HG02798 (cell line): ENCODE data around the gene N4BP2.
"Not testable (repeated sequence)": the region's sequence is repeated elsewhere in the genome, so short reads cannot be mapped to it uniquely, and the experiment has no call there.

Experiments
- ATAC-seq: cut with Tn5 transposase; IDR thresholded peaks from one replicate; pipeline ENCODE4 v1.9.1; 2021; ENCODE audit warnings: mild to moderate bottlenecking; ENCODE audit not compliant: unreplicated experiment, poor library complexity

The N4BP2 gene

GRCh38 chr4:40086421-40086820 lies 29.8 kb downstream of the N4BP2 start:
- no peak for ATAC-seq

DNA sequence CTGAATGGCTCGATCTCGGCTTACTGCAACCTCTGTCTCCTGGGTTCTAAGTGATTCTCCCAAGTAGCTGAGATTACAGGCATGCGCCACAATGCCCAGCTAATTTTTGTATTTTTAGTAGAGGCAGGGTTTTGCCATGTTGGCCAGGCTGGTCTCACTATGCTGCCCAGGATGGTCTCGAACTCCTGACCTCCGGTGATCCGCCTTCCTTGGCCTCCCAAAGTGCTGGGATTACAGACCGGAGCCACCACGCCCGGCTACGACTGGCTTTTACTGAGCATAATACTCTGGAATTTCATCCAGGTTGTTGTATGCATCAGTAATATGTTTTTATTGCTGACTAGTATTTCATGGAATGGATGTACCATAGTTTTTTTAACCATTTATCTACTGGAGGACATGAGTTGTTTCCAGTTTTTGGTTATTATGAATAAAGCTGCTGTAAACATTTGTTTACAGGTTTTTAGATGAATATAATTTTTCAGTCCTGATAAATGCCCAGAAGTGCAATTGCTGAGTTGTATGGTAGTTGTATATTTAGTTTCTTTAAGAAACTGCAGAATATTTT lies 31.2 kb downstream of the N4BP2 start:
- ATAC-seq = no peak

DNA sequence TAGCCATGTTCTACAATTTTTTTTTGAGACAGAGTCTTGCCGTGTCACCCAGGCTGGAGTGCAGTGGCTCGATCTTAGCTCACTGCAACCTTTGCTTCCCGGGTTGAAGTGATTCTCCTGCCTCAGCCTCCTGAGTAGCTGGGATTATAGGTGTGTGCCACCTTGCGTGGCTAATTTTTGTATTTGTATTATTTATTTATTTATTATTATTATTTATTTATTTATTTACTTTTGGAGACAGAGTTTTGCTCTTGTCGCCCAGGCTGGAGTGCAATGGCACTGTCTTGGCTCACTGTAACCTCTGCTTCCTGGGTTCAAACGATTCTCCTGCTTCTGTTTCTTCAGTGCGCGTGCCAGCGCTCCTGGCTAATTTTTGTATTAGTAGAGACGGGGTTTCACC lies 36.8 kb downstream of the N4BP2 start:
- not testable (repeated sequence) for ATAC-seq

- no peak for ATAC-seq
Measured at GRCh38 chr4:40099010-40099409, 42.4 kb downstream of the N4BP2 start.

DNA sequence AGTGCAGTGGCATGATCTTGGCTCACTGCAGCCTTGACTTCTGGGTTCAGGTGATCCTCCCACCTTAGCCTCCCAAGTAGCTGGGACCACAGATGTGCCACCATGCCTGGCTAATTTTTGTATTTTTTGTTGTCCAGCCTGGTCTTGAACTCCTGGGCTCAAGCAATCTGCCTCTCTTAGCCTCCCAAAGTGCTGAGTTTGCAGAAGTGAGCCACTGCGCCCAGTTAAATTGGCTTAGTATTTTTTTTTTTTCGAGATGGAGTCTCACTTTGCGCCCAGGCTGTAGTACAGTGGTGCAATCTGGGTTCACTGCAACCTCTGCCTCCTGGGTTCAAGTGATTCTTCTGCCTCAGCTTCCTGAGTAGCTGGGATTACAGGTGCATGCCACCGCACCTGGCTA lies 50.5 kb downstream of the N4BP2 start:
- ATAC-seq = not testable (repeated sequence)

DNA sequence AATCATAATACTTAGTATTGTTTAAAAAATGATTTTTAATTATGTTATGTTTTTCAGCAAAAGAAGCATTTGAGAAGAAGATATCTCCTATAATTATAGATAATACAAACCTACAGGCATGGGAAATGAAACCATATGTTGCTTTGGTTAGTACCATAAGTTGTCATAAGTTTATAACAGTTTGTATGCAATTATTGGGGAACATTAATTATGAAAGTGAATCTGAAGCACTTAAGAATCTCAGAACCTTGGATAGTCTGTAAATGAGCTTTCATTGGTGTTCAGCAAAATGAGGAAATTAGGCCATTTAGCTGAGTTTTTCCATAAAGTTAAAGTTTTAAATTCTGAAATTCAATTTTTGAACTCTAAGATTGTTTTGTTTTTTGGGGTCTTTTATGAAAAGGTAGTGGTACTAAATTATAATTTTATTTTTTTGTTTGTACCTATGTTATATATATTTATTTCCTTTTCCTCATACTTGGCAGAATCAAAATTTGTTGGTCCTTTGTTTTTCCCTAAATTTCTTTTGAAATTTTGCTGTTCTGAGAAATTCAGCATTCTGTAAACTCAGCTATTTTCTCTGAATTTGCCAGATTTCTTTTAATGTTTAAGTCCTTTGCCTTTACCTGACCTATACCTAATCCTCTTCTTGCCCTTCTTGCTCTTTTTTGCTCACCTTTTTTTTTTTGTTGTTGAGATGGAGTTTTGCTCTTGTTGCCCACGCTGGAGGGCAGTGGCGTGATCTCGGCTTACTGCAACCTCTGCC lies 55.6 kb downstream of the N4BP2 start:
- no peak for ATAC-seq

DNA sequence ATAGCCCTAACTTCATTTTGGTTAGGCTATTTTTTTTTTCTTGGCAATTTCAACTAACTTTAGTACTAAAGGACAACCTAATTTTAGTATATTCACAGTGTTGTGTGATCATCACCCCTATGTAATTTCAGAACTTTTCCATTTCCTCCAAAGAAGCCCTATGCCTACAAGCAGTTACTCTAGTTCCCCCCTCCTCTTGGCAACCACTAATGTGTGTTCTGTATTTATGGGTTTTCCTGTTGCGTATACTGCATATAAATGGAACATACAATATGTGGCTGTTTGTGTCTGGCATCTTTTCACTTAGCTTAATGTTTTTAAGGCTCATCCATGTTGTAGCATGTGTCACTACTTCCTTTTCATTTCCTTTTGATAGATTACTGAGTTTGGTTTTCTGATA lies 57.6 kb downstream of the N4BP2 start:
- no peak for ATAC-seq

DNA sequence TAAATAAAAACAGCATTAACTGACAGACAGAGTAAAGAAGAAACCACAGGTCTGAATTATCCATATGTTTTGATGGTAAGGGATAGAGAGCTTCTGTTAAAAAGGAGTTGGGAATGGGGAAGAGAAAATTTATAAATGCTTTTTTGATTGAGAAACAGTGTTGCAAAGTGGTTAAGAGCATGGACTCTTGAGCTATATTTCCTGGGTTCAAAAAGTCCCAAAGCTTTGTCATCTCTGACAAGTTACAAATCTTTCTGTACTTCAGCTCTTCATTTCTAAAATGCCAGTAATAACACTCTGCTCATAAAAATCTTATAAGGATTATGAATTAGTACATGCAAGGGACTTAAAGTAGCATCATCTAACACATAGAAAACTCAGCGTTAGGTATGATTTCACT lies 62.2 kb downstream of the N4BP2 start:
- no peak for ATAC-seq

- no peak for ATAC-seq
Measured at GRCh38 chr4:40119344-40119743, 62.7 kb downstream of the N4BP2 start.

DNA sequence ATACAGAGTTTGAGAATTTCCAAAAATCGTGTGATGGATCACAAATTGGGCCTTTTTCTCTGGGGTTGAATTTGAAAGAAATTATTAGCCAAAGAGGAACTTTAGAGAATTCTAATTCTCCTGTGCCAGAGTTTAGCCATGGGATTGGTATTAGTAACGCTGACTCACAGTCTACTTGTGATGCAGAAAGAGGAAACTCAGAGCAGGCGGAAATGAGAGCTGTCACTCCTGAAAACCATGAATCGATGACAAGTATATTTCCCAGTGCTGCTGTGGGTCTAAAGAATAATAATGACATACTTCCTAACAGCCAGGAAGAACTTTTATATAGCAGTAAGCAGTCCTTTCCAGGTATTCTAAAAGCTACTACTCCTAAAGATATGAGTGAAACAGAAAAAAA lies 64.9 kb downstream of the N4BP2 start:
- ATAC-seq = no peak

DNA sequence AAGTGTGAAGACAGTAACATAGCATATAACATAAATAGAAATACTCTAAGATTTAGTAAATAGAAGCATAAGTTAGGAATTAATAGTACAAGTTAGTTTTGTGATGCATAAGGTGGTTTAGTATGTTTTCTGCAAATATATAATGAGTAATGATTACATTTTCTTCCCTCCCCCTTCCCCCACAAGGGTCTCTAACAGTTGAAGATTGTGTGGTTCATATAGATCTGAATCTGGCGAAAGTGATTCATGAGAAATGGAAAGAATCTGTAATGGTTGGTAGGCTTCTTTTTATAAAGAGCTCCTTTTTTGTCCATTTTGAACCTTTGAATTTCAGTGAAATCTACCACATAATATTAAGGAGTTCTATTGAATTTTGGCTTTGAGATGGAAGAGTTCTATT lies 66.3 kb downstream of the N4BP2 start:
- no peak for ATAC-seq

DNA sequence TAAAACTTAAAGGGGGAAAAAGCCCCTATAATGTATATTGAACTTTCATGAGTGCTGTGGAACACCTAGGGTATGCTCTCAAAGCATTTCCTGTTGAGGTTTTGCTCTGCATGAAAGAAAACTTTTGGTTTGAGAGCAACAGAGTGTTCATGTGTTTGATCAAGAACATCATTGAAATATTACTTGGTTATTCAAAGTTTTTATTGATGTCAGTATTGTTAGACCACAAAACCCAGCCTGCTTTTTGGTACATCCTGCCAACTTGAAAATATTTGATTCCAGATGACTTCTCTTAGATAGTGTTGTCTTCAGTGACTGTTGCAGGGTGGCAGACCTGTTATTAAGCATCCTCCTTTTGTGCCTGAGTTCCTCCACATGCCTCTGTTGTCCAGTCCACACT lies 68.0 kb downstream of the N4BP2 start:
- ATAC-seq = no peak

- ATAC-seq = no peak
Measured at GRCh38 chr4:40130401-40131036, 73.9 kb downstream of the N4BP2 start.

- ATAC-seq = no peak
Measured at GRCh38 chr4:40132816-40133215, 76.2 kb downstream of the N4BP2 start.

DNA sequence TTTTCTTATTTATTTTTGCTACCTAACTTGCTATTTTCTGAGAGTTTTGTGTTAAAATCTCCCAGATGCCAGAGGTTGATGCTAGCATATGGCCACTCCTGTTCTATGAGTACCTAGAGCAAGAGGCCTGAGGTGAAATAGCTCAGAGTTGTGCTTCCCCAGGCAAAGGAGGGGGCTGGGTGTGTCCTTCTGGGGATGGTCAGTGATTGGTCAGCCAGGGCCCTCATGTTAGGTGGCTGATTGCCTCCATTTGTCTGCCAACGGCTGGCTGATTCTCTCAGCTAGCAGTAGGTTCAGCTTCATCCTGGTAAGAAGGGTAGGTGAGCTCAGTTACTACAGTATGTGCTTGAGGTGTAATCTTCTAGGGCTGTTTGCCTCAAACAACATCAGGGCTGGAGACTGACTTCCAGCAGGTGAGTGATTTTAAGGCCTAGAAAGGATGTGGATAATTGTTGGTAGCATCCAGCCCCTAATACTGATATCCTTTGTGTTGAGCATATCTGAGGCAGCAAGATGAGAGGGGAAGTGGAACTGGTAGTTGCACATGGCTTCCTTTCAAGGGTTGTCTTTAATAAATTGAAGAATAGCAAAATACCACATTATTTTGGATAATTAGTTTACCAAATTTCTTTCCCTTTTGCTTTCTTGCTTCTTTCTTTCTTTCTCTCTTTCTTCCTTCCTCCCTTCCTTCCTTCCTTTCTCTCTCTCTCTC lies 77.7 kb downstream of the N4BP2 start:
- ATAC-seq = no peak

GRCh38 chr4:40136202-40136601 lies 79.6 kb downstream of the N4BP2 start:
- not testable (repeated sequence) for ATAC-seq

DNA sequence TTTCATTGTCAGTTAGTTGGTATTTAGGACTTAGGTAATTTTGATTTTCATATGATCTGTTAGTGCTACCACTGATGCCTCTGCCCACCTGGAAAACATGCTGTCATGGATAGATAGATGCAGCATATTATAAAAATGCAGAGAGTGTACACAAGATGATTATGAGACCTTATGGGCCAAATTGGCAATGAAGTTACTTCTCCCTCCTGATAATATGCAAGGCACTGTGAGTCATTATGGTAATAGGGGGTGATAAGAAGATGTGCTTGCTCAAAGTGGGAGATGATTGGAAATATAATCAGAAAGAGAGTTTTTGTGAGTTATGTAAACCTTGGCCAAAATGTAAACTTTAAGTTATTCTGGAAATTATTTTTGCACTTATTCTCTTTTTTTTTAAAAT lies 83.5 kb downstream of the N4BP2 start:
- no peak for ATAC-seq

DNA sequence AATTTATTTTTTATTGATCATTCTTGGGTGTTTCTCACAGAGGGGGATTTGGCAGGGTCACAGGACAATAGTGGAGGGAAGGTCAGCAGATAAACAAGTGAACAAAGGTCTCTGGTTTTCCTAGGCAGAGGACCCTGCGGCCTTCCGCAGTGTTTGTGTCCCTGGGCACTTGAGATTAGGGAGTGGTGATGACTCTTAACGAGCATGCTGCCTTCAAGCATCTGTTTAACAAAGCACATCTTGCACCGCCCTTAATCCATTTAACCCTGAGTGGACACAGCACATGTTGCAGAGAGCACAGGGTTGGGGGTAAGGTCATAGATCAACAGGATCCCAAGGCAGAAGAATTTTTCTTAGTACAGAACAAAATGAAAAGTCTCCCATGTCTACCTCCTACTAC lies 83.9 kb downstream of the N4BP2 start:
- ATAC-seq = not testable (repeated sequence)

- no peak for ATAC-seq
Measured at GRCh38 chr4:40143926-40144508, 87.4 kb downstream of the N4BP2 start.

GRCh38 chr4:40144716-40145115 lies 88.1 kb downstream of the N4BP2 start:
- ATAC-seq = no peak

DNA sequence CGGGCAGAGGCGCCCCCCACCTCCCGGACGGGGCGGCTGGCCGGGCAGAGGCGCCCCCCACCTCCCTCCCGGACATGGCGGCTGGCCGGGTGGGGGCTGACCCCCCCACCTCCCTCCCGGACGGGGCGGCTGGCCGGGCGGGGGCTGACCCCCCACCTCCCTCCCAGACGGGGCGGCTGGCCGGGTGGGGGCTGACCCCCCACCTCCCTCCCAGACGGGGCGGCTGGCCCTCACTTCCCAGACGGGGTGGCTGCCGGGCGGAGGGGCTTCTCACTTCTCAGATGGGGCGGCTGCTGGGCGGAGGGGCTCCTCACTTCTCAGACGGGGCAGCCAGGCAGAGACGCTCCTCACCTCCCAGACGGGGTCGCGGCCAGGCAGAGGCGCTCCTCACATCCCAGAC lies 90.8 kb downstream of the N4BP2 start:
- not testable (repeated sequence) for ATAC-seq
